GM13976 (cell line): Measurements from ENCODE around the gene SPHK1.
"Not testable (repeated sequence)": the region's sequence is repeated elsewhere in the genome, so short reads cannot be mapped to it uniquely, and the experiment has no call there.

Experiments used
- DNase-seq: peaks from one replicate; pipeline ENCODE4 v3.0.0; 2012; ENCODE audit warnings: low spot score
- CTCF ChIP-seq: IDR thresholded peaks from 2 replicates; pipeline ENCODE4 v1.5.1; 2012; ENCODE audit warnings: borderline replicate concordance, mild to moderate bottlenecking; ENCODE audit not compliant: insufficient read depth; ENCODE audit errors: extremely low read depth, missing control alignments, control extremely low read depth
- in situ Hi-C: fragments of 300-500 bp; cut with MboI; formaldehyde crosslinking; loops from one replicate; pipeline ENCODE4 v1.12.0; 2022; ENCODE audit warnings: low sequenced_read_pairs, mixed read lengths, inconsistent platforms; ENCODE audit not compliant: unreplicated experiment

SPHK1 gene

GRCh38 chr17:76354317-76354729, 30.1 kb upstream of the SPHK1 start:
- TF ChIP-seq CTCF, result no peak
- in situ Hi-C loops, result no loop called here
- DNase-seq, result no peak

- TF ChIP-seq CTCF, result no peak
- DNase-seq, result no peak
- in situ Hi-C loops, result no loop called here
These were observed 29.6 kb upstream of the SPHK1 start for GRCh38 chr17:76354747-76355310.

GRCh38 chr17:76356803-76357456, 27.5 kb upstream of the SPHK1 start:
- TF ChIP-seq CTCF, result no peak
- no peak for DNase-seq
- in situ Hi-C loops, result no loop called here

DNA sequence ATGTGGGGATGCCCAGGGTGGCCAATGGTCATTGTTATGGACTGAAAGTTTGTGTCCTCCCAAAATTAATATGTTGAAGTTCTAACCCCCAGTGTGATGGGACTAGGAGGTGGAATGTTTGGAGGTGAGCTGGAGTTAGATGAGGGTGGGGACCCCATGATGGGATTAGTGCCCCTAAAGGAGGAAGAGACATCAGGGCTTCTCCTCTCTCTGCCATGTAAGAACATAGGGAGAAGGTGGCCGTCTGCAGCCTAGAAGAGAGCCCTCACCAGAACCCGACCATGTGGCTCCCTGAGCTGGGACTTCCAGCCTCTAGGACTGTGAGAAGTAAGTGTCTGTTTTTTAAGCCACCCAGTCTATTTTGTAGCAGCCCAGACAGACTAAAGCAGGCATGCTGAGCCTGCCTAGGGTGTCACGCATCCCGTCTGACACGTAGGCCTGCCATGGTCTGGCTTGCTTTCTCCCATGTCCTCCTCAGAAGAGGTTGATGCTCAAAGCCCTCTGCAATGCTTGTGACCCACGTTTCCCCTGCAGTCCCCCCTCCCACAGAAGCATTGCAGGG, 26.7 kb upstream of the SPHK1 start:
- TF ChIP-seq CTCF, result no peak
- DNase-seq, result no peak
- in situ Hi-C loops, result no loop called here

- TF ChIP-seq CTCF, result no peak
- DNase-seq, result no peak
- in situ Hi-C loops, result no loop called here
These were observed 25.0 kb upstream of the SPHK1 start for GRCh38 chr17:76359375-76359774.

DNA sequence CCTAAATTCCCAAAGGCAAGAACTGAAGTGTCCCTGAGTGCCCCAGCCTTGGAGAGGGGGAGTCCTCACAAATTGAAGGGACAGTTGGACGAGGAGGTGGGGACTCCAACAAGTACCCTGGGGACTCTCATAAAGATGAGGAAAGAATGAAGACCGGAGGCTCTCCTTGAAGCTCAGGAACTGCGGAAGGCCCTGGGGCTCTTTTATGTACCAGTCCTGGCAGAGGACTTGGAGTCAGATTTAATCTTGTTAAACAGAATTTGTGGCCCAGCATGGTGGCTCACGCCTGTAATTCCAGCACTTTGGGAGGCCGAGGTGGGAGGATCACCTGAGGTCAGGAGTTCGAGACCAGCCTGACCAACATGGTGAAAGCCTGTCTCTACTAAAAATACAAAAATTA, 24.6 kb upstream of the SPHK1 start:
- DNase-seq, in situ Hi-C loops: not testable (repeated sequence)

DNA sequence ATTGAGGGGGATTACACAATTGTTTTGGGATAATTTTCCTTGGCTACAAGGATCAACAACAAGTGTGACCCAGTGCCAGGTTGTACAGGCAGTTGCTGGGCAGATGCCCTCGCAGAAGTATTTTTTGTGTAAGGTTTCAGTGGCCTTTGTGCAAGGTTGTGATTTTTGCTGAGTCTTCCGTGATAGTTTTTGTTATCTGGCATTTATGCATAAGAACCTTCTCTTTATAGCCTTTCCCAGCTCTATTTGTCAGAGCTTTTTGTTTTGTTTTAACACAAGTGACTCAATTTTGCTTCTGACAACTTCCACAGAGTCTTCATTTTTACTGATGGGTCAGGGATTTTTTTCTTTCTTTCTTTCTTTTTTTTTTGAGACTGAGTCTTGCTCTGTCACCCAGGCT, 23.9 kb upstream of the SPHK1 start:
- TF ChIP-seq CTCF, result no peak
- in situ Hi-C loops, result no loop called here
- no peak for DNase-seq
